Chondrocyte (in vitro differentiated cells): ENCODE measurements around the gene TM9SF2. TPM values are rescaled to one million over a fixed set of nuclear protein-coding genes. Genes with fewer than 3 reads are reported as not detected.

ENCODE experiments used
- DNase-seq: peaks from one replicate; pipeline ENCODE4 v3.0.0; 2021; ENCODE audit warnings: mixed read lengths, low spot score
- H3K27ac Mint-ChIP-seq: one replicate; pipeline ENCODE4 v1.8.0; 2021; ENCODE audit warnings: mild to moderate bottlenecking, moderate library complexity, mixed read lengths; ENCODE audit not compliant: unreplicated experiment
- H3K27me3 Mint-ChIP-seq: 2 replicates; pipeline ENCODE4 v1.8.0; 2021; ENCODE audit warnings: low read depth, mixed read lengths
- H3K36me3 Mint-ChIP-seq: 2 replicates; pipeline ENCODE4 v1.8.0; 2021; ENCODE audit warnings: low read depth, mixed read lengths
- H3K4me1 Mint-ChIP-seq: 2 replicates; pipeline ENCODE4 v1.8.0; 2021; ENCODE audit warnings: low read depth, mild to moderate bottlenecking, mixed read lengths
- H3K4me3 Mint-ChIP-seq: one replicate; pipeline ENCODE4 v1.8.0; 2021; ENCODE audit warnings: mild to moderate bottlenecking, moderate library complexity, mixed read lengths; ENCODE audit not compliant: unreplicated experiment
- H3K9me3 Mint-ChIP-seq: 2 replicates; pipeline ENCODE4 v1.8.0; 2021; ENCODE audit warnings: low read depth, mixed read lengths
- CTCF ChIP-seq: fragments of 200-600 bp; sonication (generic); IDR thresholded peaks from 2 replicates; pipeline ENCODE4 v1.5.0; 2021; ENCODE audit warnings: antibody characterized with exemption, mild to moderate bottlenecking, moderate library complexity
- total RNA-seq: library from RNA; stranded (reverse); gene quantifications from 3 replicates; pipeline ENCODE4 v1.2.1, GENCODE V29; 2021

The TM9SF2 gene
- total RNA-seq, 1 donor from 2014 or later, result 125 TPM

- Mint-ChIP-seq H3K27ac (no peak overlapping the region), H3K4me3 (no peak overlapping the region), H3K36me3 (no peaks in the 10 kb centered on the region), H3K27me3 (no peaks in the 10 kb centered on the region), H3K9me3 (peaks cover 5% of the 10 kb centered on the region), H3K4me1 (peaks cover 27% of the 10 kb centered on the region)
- DNase-seq, result no peak
- TF ChIP-seq CTCF, result no peak
Observed at GRCh38 chr13:99496184-99497142, 4.8 kb upstream of the TM9SF2 start.

DNA sequence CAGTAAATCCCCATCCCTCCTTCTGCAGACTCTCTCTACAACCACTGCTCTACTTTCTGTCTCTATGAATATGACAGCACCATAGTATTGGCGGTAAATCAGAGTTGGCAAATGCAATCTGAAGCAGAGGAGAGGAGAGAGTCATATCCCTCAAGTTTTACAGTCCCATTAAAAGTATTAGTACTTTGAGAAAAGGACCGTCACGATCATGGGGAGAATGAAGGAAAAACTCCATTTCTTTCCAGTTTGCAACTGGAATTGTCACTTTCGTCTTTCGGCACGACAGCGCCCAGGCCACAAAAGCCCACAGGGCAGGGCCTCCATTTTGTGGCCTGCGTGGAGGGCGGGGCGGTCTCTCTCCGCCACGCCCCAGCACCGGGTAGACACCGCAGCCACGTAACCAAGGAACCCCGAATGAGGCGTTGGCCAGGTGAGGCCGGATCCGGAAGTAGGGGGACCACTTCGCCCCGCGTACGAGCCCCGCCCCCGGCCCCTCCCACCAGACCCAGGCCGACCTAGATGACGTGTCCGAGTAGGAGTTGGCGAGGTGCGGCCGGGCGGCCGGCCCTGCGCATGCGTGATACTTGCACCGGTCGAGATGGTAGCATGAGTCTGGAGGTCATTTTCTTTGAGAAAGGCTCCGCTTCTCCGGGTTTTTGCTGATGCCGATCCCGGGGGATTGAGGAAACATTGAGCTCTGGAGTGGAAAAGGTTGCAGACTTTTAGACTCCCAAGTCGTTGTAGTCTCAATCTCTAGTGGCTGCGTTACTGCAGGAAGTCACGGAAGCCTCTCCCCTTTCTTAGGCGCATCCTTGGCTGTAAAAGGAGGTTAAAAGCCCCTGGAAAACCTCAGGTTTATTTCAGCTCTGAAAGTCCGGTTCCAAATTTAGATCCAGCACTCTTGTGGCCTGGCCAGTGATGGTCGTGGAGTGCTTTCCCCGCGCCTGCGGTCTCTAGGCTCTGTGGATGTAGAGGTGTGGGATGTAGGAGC, 2.8 kb upstream of the TM9SF2 start:
- H3K9me3 Mint-ChIP-seq, result peaks cover 5% of the 10 kb centered on the region
- peak overlapping the region; percentile 81 for H3K4me3 Mint-ChIP-seq
- H3K4me1 Mint-ChIP-seq, result peaks cover 42% of the 10 kb centered on the region
- no peaks in the 10 kb centered on the region for H3K27me3 Mint-ChIP-seq
- no peak for TF ChIP-seq CTCF
- no peaks in the 10 kb centered on the region for H3K36me3 Mint-ChIP-seq
- peak overlapping the region; percentile 94 for H3K27ac Mint-ChIP-seq
- peak; percentile 99 for DNase-seq

GRCh38 chr13:99500839-99501183, 461 bp upstream of the TM9SF2 start:
- peaks cover 61% of the 10 kb centered on the region for H3K4me1 Mint-ChIP-seq
- peak overlapping the region; percentile 97 for H3K27ac Mint-ChIP-seq
- H3K27me3 Mint-ChIP-seq, result no peaks in the 10 kb centered on the region
- H3K36me3 Mint-ChIP-seq, result no peaks in the 10 kb centered on the region
- no peak for TF ChIP-seq CTCF
- H3K4me3 Mint-ChIP-seq, result peak overlapping the region; percentile 99
- peaks cover 5% of the 10 kb centered on the region for H3K9me3 Mint-ChIP-seq
- DNase-seq, result no peak

DNA sequence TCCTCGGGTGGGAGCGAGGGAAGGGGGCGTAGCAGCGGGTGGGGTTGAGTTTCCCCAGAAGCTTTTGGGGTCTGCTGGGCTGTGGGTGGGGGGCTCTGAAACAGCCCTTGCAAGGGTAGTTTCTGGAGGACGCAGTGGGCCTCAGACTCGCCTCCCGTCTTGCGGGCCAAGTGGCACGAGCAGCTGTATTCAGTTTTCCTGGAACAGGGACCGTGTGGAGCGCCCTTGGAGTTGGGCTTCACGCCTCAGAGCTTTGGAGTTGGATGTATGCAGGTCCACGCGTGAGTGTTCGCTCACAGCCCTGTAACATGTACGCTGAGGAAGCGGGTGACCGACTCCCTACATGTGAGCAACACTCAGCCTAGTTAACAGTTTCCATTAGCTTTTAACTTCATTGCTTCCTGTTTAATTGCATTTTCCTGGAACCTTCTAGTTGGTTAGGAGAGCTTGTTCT, 603 bp downstream of the TM9SF2 start:
- Mint-ChIP-seq H3K9me3 (peaks cover 5% of the 10 kb centered on the region), H3K4me1 (peaks cover 70% of the 10 kb centered on the region), H3K27ac (peak overlapping the region; percentile 97), H3K27me3 (no peaks in the 10 kb centered on the region), H3K36me3 (no peaks in the 10 kb centered on the region), H3K4me3 (peak overlapping the region; percentile 99)
- no peak for DNase-seq
- no peak for TF ChIP-seq CTCF

GRCh38 chr13:99505814-99506269, 4.6 kb downstream of the TM9SF2 start:
- TF ChIP-seq CTCF, result peak; percentile 84
- Mint-ChIP-seq H3K36me3 (peaks cover 9% of the 10 kb centered on the region), H3K27ac (peak overlapping the region; percentile 33), H3K4me1 (peaks cover 58% of the 10 kb centered on the region), H3K4me3 (no peak overlapping the region), H3K9me3 (peaks cover 6% of the 10 kb centered on the region), H3K27me3 (no peaks in the 10 kb centered on the region)
- no peak for DNase-seq
